ENCODE results near the gene TFDP1. TPM values are rescaled to one million over a fixed set of nuclear protein-coding genes. Genes with fewer than 3 reads are reported as not detected.

Gene TFDP1
- total RNA-seq, 2 donors from 2014 or later: 50.1 to 62.4 TPM

DNA sequence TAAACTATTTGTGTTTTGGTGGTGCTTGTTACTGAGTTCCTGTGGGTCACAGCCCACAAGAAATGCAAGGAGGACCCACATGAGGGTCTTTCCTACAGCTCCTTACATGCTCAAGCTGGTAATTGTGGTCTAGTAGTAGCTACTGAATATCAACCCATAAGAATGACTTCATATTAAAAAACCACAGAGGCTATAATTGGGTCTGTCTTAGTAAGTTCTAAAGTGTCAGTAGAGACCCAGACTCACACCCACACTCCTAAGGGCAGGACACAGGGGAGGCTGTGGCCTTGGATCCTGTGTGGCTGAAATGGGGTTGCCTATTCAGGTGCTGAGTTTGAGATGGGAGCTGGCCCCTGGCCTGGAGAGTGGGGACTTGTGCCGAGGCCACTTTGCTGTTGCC lies 19.6 kb downstream of the TFDP1 start:
- Histone ChIP-seq H3K9me3 (no peaks in the 10 kb centered on the region), H3K4me1 (replicated peaks) (no peaks in the 10 kb centered on the region), H3K36me3 (no peaks in the 10 kb centered on the region), H3K27me3 (replicated peaks; ENCODE audit: insufficient read depth) (no peaks in the 10 kb centered on the region), H3K27ac (no peak overlapping the region), H3K4me3 (no peak overlapping the region)
- TF ChIP-seq POLR2AphosphoS5 (IDR thresholded peaks at IDR 0.05): no peak
- TF ChIP-seq, protein P1, sequence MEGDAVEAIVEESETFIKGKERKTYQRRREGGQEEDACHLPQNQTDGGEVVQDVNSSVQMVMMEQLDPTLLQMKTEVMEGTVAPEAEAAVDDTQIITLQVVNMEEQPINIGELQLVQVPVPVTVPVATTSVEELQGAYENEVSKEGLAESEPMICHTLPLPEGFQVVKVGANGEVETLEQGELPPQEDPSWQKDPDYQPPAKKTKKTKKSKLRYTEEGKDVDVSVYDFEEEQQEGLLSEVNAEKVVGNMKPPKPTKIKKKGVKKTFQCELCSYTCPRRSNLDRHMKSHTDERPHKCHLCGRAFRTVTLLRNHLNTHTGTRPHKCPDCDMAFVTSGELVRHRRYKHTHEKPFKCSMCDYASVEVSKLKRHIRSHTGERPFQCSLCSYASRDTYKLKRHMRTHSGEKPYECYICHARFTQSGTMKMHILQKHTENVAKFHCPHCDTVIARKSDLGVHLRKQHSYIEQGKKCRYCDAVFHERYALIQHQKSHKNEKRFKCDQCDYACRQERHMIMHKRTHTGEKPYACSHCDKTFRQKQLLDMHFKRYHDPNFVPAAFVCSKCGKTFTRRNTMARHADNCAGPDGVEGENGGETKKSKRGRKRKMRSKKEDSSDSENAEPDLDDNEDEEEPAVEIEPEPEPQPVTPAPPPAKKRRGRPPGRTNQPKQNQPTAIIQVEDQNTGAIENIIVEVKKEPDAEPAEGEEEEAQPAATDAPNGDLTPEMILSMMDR (IDR thresholded peaks at IDR 0.05): no peak
- no peak for TF ChIP-seq POLR2A (IDR thresholded peaks at IDR 0.05)
- intact Hi-C loops (cut with DNase I): no loop called here
- 100% methylated on average over 1 of the region's 1 CpG for WGBS
- no peak for DNase-seq (ENCODE audit: low spot score)

DNA sequence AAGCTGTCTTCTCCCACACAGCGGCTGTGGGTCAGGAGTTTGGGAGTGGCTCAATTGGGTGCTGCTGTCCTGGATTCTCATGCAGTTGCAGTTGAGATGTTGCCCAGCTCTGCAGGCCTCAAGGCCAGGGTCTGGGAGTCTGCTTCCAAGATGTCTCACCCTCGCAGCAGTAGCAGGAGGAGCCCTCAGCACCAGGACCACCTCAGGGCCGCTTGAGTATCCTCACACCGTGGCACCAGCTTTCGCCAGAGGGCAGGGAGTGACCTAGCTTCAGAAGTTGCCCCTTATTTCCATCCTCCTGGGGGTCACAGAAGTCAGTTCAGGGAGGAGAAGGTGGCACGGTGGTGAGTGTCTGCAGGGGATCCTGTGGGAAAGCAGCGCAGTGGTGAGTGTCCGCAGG lies 20.9 kb downstream of the TFDP1 start:
- Histone ChIP-seq H3K4me3 (no peak overlapping the region), H3K27me3 (replicated peaks; ENCODE audit: insufficient read depth) (no peaks in the 10 kb centered on the region), H3K27ac (no peak overlapping the region), H3K36me3 (no peaks in the 10 kb centered on the region), H3K9me3 (no peaks in the 10 kb centered on the region), H3K4me1 (replicated peaks) (no peaks in the 10 kb centered on the region)
- TF ChIP-seq, protein P1 (IDR thresholded peaks at IDR 0.05): no peak
- TF ChIP-seq POLR2A (IDR thresholded peaks at IDR 0.05) (no peak), POLR2AphosphoS5 (IDR thresholded peaks at IDR 0.05) (no peak)
- 95% methylated on average over 8 of the region's 8 CpGs for WGBS
- intact Hi-C loops (cut with DNase I): no loop called here
- DNase-seq (ENCODE audit: low spot score): no peak

DNA sequence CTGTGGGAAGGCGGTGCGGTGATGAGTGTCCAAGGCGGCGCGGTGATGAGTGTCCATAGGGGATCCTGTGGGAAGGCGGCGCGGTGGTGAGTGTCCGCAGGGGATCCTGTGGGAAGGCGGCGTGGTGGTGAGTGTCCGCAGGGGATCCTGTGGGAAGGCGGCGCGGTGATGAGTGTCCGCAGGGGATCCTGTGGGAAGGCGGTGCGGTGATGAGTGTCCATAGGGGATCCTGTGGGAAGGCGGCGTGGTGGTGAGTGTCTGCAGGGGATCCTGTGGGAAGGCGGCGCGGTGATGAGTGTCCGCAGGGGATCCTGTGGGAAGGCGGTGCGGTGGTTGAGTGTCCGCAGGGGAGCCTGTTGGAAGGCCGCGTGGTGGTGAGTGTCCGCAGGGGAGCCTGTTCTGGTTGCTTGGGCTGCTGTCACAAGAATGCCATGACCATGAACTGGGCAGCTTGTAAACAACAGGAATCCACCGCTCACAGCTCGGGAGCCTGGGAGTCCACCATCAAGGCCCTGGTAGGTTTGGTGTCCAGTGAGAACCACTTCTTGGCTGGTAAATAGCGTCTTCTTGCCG lies 21.4 kb downstream of the TFDP1 start:
- no peaks in the 10 kb centered on the region for H3K36me3 ChIP-seq
- intact Hi-C loops (cut with DNase I): no loop called here
- no peak for DNase-seq (ENCODE audit: low spot score)
- no peak overlapping the region for H3K4me3 ChIP-seq
- WGBS: 97% methylated on average over 34 of the region's 34 CpGs
- H3K4me1 ChIP-seq (replicated peaks): no peaks in the 10 kb centered on the region
- TF ChIP-seq POLR2A (IDR thresholded peaks at IDR 0.05) (no peak), POLR2AphosphoS5 (IDR thresholded peaks at IDR 0.05) (no peak)
- TF ChIP-seq, protein P1 (IDR thresholded peaks at IDR 0.05): no peak
- H3K9me3 ChIP-seq: no peaks in the 10 kb centered on the region
- H3K27me3 ChIP-seq (replicated peaks; ENCODE audit: insufficient read depth): no peaks in the 10 kb centered on the region
- no peak overlapping the region for H3K27ac ChIP-seq

DNA sequence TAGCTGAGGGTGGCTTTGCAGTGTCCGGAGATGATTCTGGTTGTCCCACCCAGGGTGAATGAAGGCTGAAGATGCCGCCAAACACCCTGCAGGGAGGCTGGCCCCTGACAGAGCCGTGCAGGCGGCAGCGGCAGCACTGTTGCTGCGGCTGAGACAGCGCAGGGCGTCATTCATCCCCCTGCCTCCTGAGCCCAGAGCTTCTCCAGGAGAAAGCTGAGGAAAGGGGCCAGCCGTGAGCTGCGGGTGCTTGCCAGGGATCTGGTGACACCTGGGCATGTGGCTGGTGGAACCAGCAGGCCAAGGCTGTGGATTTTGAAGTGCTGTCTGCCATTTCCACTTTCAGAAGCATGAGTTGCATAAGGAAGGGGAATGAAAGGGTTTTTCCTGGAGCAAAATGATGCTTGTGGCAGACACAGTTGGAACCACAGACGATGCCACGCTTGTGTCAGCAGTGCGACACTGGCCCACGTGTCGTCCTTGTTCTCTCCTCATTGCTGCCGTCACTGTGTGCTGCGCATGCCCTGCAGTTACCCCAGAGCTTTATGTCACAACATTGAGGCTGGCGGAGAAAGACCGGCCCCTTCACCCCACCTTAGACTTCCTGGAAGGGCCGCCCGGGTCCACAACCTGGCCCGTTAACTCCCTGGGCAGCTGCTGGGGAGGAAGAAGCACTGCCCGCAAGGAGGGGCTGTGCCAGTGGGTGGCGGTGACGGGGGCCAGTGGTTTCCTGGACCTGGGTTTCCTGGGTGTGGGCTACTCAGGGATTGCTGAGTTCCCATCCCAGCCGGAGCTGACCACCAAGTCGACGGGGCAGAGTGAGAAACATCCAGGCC lies 22.7 kb downstream of the TFDP1 start:
- Histone ChIP-seq H3K36me3 (no peaks in the 10 kb centered on the region), H3K4me3 (no peak overlapping the region), H3K27ac (no peak overlapping the region), H3K4me1 (replicated peaks) (no peaks in the 10 kb centered on the region), H3K27me3 (replicated peaks; ENCODE audit: insufficient read depth) (no peaks in the 10 kb centered on the region), H3K9me3 (no peaks in the 10 kb centered on the region)
- intact Hi-C loops (cut with DNase I): no loop called here
- no peak for TF ChIP-seq POLR2A (IDR thresholded peaks at IDR 0.05)
- DNase-seq (ENCODE audit: low spot score): no peak
- WGBS: 82% methylated on average over 28 of the region's 28 CpGs

DNA sequence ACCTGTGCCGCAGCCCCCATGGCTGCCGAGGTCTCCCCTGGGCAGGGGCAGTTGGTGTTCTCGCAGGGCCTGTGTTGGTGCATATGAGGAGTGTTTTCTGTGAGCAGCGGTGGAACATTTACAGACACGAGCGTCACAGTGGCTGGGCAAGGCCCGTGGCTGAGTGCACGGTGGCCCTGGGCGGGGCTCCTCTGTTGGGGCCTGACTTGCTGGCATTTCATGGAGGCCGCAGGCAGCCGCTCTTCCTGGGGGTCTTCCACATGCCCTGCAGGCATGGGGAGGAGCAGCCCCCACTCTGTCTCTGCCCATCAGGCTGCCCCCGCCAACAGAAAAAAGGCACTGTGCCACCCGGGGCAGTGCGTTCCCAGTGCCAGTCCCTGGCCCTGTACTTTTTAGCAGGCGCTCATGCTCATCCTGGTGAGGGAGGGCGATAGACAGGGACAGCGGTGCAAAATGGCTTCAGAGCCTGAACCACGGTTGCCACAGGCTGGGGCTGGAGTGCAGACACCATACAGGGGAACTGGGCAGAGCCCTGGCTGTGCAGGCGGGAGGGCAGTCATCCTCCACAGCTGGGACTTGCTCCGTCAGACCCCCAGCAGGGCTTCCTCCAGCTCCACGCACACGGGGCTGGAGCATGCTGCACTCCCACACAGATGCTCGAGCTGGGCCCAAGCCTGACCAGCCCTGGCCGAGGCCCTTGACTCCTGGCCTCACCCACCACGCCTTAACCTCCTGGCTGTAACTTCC lies 23.5 kb downstream of the TFDP1 start:
- intact Hi-C loops (cut with DNase I): no loop called here
- TF ChIP-seq, protein P1 (IDR thresholded peaks at IDR 0.05): no peak
- TF ChIP-seq POLR2A (IDR thresholded peaks at IDR 0.05): no peak
- no peak for TF ChIP-seq POLR2AphosphoS5 (IDR thresholded peaks at IDR 0.05)

More for the DNA sequence above, 23.5 kb downstream of the TFDP1 start:
- no peaks in the 10 kb centered on the region for H3K4me1 ChIP-seq (replicated peaks)
- WGBS: 89% methylated on average over 24 of the region's 25 CpGs
- no peaks in the 10 kb centered on the region for H3K36me3 ChIP-seq
- no peak overlapping the region for H3K4me3 ChIP-seq
- H3K9me3 ChIP-seq: no peaks in the 10 kb centered on the region
- H3K27ac ChIP-seq: no peak overlapping the region
- DNase-seq (ENCODE audit: low spot score): no peak
- no peaks in the 10 kb centered on the region for H3K27me3 ChIP-seq (replicated peaks; ENCODE audit: insufficient read depth)
